ENCODE data around the gene TXNDC17. TPM values are rescaled to one million over a fixed set of nuclear protein-coding genes. Genes with fewer than 3 reads are reported as not detected.

TXNDC17 gene
- total and polyA plus RNA-seq, 2 of the 8 experiments (the other 6 are each of a cell fraction or from before 2014, with no cell fraction given): 182 to 410 TPM

DNA sequence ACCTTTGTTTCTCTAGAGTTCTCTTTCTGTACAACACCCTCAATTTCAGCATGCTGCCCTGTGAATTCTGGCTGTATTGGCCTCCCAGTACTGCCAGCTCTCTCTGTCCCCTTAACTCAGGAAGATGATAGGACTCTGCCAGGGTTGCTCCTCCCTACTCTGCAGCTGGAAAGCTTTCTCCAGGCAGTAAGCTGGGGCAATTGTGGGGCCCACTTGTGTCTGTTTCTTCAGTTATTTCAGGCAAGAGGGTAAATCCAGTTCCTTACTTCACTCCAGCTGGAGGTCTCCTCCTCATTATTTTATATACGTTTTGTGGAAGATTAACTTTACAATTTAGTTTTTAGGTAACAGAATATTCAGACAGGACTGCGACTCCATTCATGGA lies 20.6 kb downstream of the TXNDC17 start:
- no peak overlapping the region for H2AK5ac ChIP-seq (ENCODE audit: low read depth, low read length)
- H2AFZ ChIP-seq (ENCODE audit: low read length): no peak overlapping the region
- H2BK5ac ChIP-seq (ENCODE audit: low read depth, low read length): no peak overlapping the region
- H3K4me3 ChIP-seq (ENCODE audit: extremely low read depth in 1 of 4, insufficient read depth in 2 of 4, low read depth in 3 of 4, low read length in 4 of 4): no peak overlapping the region
- no peak overlapping the region for H4K5ac ChIP-seq (ENCODE audit: insufficient read length, low read depth, low read length)
- no peak overlapping the region for H3K4me2 ChIP-seq (ENCODE audit: insufficient read depth in 1 of 2, low read depth in 2 of 2, low read length in 2 of 2)
- H3K23me2 ChIP-seq (ENCODE audit: low read depth, low read length): no peaks in the 10 kb centered on the region; the same call in 1 of the 2 replicates
- DNase-seq (ENCODE audit: low read depth in 1 of 2, low spot score in 2 of 2) (no peak), FAIRE-seq (no peak)
- no peak overlapping the region for H3K56ac ChIP-seq (replicated peaks; ENCODE audit: insufficient read length, low read depth, low read length)
- no peak overlapping the region for H4K8ac ChIP-seq (ENCODE audit: extremely low read depth, insufficient read depth, low read length)
- no peak overlapping the region for H3K23ac ChIP-seq (ENCODE audit: insufficient read length)
- no peaks in the 10 kb centered on the region for H3K36me3 ChIP-seq (ENCODE audit: control insufficient read depth in 2 of 4, insufficient read depth in 4 of 4, low read length in 3 of 4)
- ChIA-PET POLR2A (ENCODE audit: partially characterized antibody) (interaction anchor here (0.9 kb wide), 1 partner anchor 132 kb away, joined by 3 read pairs; no protein-coding TSS in a partner anchor), CTCF (ENCODE audit: partially characterized antibody) (interaction anchor here (0.9 to 1.7 kb wide), 2 partner anchors 129 to 343 kb away, joined by 3 to 4 read pairs; no protein-coding TSS in a partner anchor)
- no peak overlapping the region for H3K18ac ChIP-seq (ENCODE audit: extremely low read depth, low read length)
- no peak overlapping the region for H2BK20ac ChIP-seq (ENCODE audit: low read length)
- H4K20me1 ChIP-seq (replicated peaks in 1 of 2; ENCODE audit: control insufficient read depth in 1 of 2, insufficient read depth in 2 of 2, low read length in 2 of 2): no peaks in the 10 kb centered on the region
- H2BK12ac ChIP-seq (ENCODE audit: low read depth, low read length): no peak overlapping the region
- H3K79me1 ChIP-seq (ENCODE audit: low read depth, low read length): no peaks in the 10 kb centered on the region
- no peak overlapping the region for H3K9ac ChIP-seq (replicated peaks in 1 of 4; ENCODE audit: extremely low read depth in 1 of 4, low read depth in 3 of 4, low read length in 3 of 4)
- H3K27me3 ChIP-seq (replicated peaks in 1 of 4; ENCODE audit: control insufficient read depth in 3 of 4, extremely low read depth in 1 of 4, insufficient read depth in 3 of 4, low read length in 3 of 4): peaks cover 0 to 16% (median 11%) of the 10 kb centered on the region in 4 experiments; a peak in 6 of 7 replicates
- H3K4me1 ChIP-seq (replicated peaks in 1 of 4; ENCODE audit: control insufficient read depth in 3 of 4, insufficient read depth in 4 of 4, low read length in 3 of 4): peaks cover 0 to 7% (median 4%) of the 10 kb centered on the region in 4 experiments; a peak in 3 of 7 replicates
- H3K27ac ChIP-seq (ENCODE audit: low read depth, low read length): no peak overlapping the region
- 87% methylated on average over 2 of the region's 2 CpGs; no CpG with 5 or more reads in 1 of the 2 experiments for WGBS, 2 experiments (ENCODE audit: extremely low coverage in 1 of 2, insufficient coverage in 1 of 2, insufficient read length in 1 of 2, insufficient replicate concordance in 2 of 2, low coverage in 1 of 2, low lambda C conversion rate in 2 of 2, missing lambda C conversion rate in 1 of 2)
- no peaks in the 10 kb centered on the region for H3K9me3 ChIP-seq (ENCODE audit: insufficient read depth in 2 of 2, low read depth in 1 of 2, low read length in 1 of 2)
- no peak overlapping the region for H3K14ac ChIP-seq (ENCODE audit: insufficient read length)
- H2BK120ac ChIP-seq (replicated peaks; ENCODE audit: low read depth, low read length): no peak overlapping the region
- no peak overlapping the region for H2BK15ac ChIP-seq (ENCODE audit: low read length)
- H4K91ac ChIP-seq (replicated peaks; ENCODE audit: insufficient read length, low read length): no peak overlapping the region
- H3K79me2 ChIP-seq (ENCODE audit: control insufficient read depth in 1 of 2, insufficient read depth in 2 of 2, low read length in 2 of 2): no peaks in the 10 kb centered on the region
- H3K4ac ChIP-seq (replicated peaks; ENCODE audit: insufficient read length, low read depth, low read length): no peak overlapping the region
- TF ChIP-seq BACH1 (IDR thresholded peaks at IDR 0.05; ENCODE audit: low read length) (no peak), KDM4A (IDR thresholded peaks at IDR 0.05; ENCODE audit: low read depth, low read length, severe bottlenecking) (no peak), CBX5 (IDR thresholded peaks at IDR 0.05; ENCODE audit: low read depth, low read length) (no peak), ASH2L (IDR thresholded peaks at IDR 0.05; ENCODE audit: low read length) (no peak), RAD21 (IDR thresholded peaks at IDR 0.05 in 1 of 2, conservative IDR thresholded peaks at IDR 0.05 in 1 of 2; ENCODE audit: low read depth in 2 of 2, low read length in 2 of 2) (no peak), YY1 (IDR thresholded peaks at IDR 0.05; ENCODE audit: low read depth, low read length) (no peak), CTBP2 (IDR thresholded peaks at IDR 0.05; ENCODE audit: borderline replicate concordance, insufficient read depth, insufficient read length, low read length) (no peak), FOSL1 (IDR thresholded peaks at IDR 0.05; ENCODE audit: insufficient read depth, low read depth, low read length) (no peak), GTF2F1 (IDR thresholded peaks at IDR 0.05; ENCODE audit: borderline replicate concordance, low read depth, low read length) (no peak), SAP30 (IDR thresholded peaks at IDR 0.05; ENCODE audit: insufficient read depth, insufficient replicate concordance, low read length) (no peak), HDAC2 (IDR thresholded peaks at IDR 0.05; ENCODE audit: borderline replicate concordance in 1 of 2, low read depth in 2 of 2, low read length in 2 of 2) (no peak), NRF1 (IDR thresholded peaks at IDR 0.05; ENCODE audit: low read depth, low read length) (no peak)
- TF ChIP-seq, protein P1, sequence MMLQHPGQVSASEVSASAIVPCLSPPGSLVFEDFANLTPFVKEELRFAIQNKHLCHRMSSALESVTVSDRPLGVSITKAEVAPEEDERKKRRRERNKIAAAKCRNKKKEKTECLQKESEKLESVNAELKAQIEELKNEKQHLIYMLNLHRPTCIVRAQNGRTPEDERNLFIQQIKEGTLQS (IDR thresholded peaks at IDR 0.05; ENCODE audit: insufficient read depth, low read depth, low read length): no peak
